ENCODE results near the gene SPTBN4. TPM values are rescaled to one million over a fixed set of nuclear protein-coding genes. Genes with fewer than 3 reads are reported as not detected.
"Not testable (repeated sequence)": the region's sequence is repeated elsewhere in the genome, so short reads cannot be mapped to it uniquely, and the experiment has no call there.

The SPTBN4 gene
- total and polyA plus RNA-seq, 2 of the 4 experiments (the other 2 are of a cell fraction): 0.72 to 0.91 TPM

GRCh38 chr19:40547190-40547589 lies 80.4 kb downstream of the SPTBN4 start:
- CTCF ChIA-PET; H3K23ac ChIP-seq (ENCODE audit: low read depth, low read length); H3K27ac ChIP-seq (ENCODE audit: insufficient read depth, low read length); H4K5ac ChIP-seq (ENCODE audit: low read depth, low read length); BruUV-seq (replicated peaks); POLR2A ChIA-PET (ENCODE audit: unreplicated experiment); H3K4me2 ChIP-seq (ENCODE audit: low read depth, low read length); H3K79me1 ChIP-seq (ENCODE audit: low read depth in 1 of 2, low read length in 2 of 2); dilution Hi-C loops (cut with HindIII; ENCODE audit: low sequenced_read_pairs, unreplicated experiment); H3K56ac ChIP-seq (ENCODE audit: extremely low read depth, insufficient read depth, low read length); H4K8ac ChIP-seq (ENCODE audit: low read depth in 2 of 2, low read length in 2 of 2); in situ Hi-C loops (cut with MboI; ENCODE audit: low sequenced_read_pairs); H3K9me1 ChIP-seq (ENCODE audit: insufficient read depth, low read length); H2BK120ac ChIP-seq (ENCODE audit: low read depth, low read length); H2AK9ac ChIP-seq (replicated peaks; ENCODE audit: low read depth, low read length, poor library complexity); H2BK5ac ChIP-seq (ENCODE audit: low read depth, low read length, poor library complexity, severe bottlenecking); H3K9me3 ChIP-seq (ENCODE audit: control insufficient read depth, insufficient read depth, low read length); H2AK5ac ChIP-seq (ENCODE audit: low read depth, low read length); H2AFZ ChIP-seq (replicated peaks; ENCODE audit: low read length, poor library complexity); H2BK20ac ChIP-seq (ENCODE audit: low read depth, low read length); H3K14ac ChIP-seq (replicated peaks; ENCODE audit: low read depth, low read length); H3K4ac ChIP-seq (ENCODE audit: low read depth, low read length); ATAC-seq (ENCODE audit: low read depth); H3K4me1 ChIP-seq (ENCODE audit: control insufficient read depth, insufficient read depth, low read length); H4K91ac ChIP-seq (ENCODE audit: insufficient read depth, low read depth, low read length); H3K36me3 ChIP-seq (ENCODE audit: control insufficient read depth, insufficient read depth, low read length); DNase-seq; H3K18ac ChIP-seq (ENCODE audit: low read depth, low read length); H4K20me1 ChIP-seq (ENCODE audit: insufficient read depth, low read length); H3K9ac ChIP-seq (ENCODE audit: low read depth, low read length); H3K4me3 ChIP-seq (ENCODE audit: insufficient read depth, low read depth, low read length); H2BK15ac ChIP-seq (ENCODE audit: low read depth, low read length); intact Hi-C loops (cut with micrococcal nuclease): not testable (repeated sequence)
- WGBS, 2 experiments (ENCODE audit: extremely low coverage in 2 of 2, insufficient read length in 1 of 2): no CpG with 5 or more reads among the region's 4 CpGs
- peaks cover 17% of the 10 kb centered on the region for H3K27me3 ChIP-seq (ENCODE audit: control insufficient read depth, insufficient read depth, low read length)
